EH (cell line): ENCODE data around the gene AGO3.

Experiments
- DNase-seq: peaks from one replicate; pipeline ENCODE4 v3.0.0-alpha.2; 2015; ENCODE audit warnings: low read depth

AGO3 gene

DNA sequence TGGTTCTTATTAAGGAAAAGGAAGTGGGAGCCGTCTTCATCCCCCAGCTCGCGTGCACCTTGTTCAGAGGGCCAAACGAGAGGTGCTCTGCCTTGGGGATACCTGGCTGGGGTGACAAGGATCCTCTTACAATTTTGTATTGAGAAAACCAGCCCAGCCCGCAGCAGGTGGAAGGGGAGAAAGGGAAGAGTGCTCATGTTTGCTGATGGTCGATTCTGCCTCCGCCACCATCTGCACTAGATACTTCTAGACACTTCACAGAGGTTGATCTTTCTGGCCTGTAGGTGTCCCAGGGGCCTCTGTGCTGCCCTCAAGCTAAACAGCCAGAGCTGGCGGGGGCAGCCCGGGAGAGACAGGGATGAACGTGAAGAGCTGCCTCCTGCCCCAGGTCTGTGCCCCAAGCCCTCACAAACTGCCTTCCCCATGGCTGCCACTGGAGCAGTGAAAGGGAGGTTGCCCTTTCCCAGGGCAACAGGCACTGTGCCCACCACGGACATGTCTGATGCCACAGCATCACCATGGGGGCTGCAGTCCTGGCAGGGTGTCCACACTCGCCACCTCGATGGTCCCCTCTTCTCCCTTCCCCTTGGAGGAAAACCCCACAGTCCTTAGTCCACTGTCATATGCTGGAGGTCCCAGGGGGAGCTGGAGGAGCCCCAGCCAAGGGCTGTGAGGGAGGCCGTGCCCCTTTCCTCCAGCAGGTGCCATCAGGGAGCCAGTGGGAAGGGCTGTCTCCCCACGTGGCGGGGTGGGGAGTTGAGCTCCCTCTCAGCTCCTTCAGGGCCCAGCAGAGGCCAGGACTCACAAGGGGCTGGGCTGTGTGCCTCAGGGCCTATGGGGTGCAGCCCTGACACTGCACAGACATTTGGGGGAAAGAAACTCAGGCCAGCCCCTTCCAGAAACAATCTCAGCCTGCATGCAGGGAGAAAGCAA lies 165.9 kb downstream of the AGO3 start:
- DNase-seq = peak; percentile 27

DNA sequence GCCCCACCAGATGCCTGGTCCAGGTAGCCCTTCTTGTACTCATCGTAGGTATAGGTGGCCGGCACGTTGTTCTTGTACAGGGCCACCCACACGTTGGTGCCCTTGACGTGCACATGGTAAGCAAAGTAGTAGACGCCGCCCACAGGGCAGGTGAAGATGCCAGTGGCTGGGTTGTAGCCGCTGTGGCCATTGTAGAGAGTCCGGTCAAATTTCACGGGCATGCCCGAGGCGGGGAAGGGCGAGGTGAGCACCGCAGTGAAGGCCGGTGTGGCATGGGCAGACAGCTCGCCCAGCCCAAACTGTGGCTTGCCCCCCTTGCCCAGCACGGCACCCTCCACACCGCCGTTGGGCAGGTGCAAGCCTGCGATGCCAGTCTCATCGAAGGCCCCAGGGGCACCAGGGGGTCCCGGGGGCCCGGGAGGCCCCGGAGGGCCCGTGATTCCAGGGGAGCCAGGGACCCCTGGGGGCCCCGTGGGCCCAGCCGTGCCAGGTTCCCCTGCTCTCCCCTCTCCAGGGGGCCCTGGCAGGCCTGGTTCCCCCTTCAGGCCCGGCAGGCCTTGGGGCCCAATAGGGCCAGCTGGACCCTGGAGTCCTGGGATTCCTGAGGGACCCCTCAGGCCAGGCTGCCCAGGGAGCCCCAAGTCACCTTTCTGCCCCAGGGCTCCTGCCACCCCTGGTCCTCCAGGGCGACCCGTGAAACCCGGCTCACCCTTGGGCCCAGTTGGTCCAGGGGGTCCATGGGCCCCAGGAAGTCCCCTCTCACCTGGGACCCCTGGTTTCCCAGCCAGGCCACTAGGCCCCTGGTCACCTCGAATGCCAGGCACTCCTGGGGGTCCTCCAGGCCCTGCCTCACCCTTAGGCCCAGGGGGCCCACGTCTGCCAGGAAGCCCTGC lies 167.0 kb downstream of the AGO3 start:
- no peak for DNase-seq

DNA sequence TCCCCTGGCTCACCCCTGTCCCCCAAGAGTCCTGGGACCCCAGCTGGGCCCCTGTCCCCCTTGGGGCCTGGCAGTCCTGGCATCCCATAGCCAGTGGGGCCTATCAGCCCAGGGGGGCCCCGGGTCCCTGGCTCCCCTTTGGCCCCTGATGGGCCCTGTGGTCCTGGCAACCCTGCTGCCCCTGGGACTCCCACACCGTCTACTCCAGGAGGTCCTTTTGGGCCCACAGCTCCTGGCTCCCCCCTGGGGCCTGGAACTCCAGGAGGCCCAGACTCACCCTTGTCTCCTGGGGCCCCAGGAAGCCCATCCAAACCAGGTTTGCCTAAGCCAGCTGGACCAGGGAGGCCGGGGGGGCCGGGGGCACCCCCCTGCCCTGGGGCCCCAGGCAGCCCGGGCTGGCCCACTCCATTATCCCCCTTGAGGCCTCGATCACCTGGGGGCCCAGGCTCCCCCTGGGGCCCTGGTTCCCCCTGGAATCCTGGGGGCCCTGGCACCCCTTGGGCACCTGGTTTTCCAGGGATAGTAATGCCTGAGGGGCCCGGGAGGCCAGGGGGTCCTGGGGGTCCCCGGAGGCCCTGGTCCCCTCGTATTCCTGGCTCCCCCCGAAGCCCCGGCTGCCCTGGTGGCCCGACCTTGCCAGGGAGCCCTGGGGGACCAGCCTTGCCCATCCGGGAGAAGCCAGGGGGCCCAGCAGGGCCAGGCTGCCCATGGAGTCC lies 167.9 kb downstream of the AGO3 start:
- no peak for DNase-seq

DNA sequence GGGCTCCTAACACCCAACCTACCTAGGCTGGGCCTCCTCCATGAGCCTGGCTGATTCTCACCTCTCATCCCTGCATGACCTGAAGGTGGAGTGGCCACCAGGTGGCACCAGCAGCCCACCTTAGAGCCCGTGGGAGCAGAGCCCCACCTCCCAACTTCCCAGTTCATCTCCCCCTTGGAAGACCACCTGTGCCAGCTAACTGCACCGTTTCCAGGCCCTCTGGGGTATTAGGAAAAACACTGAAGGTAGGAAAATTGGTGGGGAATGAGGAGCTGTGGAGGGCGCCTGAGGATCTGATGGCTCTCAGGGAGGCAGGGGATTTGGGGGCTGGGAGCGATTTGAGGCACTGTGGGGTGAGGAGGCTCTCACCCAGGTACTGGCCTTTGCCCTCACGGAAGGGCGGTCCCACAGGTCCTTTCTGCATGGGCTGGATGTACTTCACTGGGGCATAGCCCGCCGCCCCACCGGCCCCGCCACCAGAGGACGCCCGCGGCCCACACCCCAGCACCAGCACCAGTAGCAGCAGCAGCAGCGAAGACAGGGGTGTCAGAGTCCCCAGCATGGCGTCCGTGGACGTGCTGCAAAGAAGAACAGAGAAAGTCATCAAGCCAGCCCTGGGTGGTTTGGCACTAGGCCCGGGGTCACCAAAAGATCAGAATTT lies 168.9 kb downstream of the AGO3 start:
- DNase-seq = peak; percentile 78

DNA sequence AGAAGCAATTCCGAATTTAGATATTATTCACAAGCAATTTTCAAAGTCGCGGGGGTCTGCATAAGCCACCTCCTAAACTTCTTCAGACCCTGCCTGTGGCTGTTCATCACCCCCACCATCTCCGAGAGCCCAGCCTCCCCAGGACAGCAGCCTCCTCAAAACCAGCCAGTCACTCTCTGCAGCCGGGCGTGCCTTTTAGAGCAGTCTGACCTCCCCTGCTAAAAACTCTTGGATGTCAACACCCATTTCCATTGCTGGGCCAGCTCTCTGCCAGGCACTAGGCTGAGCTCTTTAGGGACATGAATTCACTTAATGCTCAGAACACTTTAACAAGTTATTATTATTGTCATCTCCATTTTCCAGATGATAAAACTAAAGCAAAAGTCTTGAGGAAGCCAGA lies 169.5 kb downstream of the AGO3 start:
- DNase-seq = no peak

DNA sequence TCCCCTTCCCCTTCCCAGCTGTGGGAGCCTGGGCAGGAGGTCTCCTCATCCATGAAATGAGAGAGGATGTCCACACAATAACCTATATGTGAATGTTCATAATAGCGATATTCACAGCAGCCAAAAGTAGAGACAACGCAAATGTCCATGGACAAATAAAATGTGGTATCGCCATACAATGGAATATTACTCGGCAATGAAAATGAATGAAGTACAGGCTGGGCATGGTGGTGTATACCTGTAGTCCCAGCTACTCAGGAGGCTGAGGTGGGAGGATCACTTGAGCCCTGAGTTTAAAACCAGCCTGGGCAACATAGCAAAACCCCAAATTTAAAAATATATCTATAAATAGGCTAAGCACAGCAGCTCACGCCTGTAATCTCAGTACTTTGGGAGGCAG lies 170.6 kb downstream of the AGO3 start:
- DNase-seq = no peak

DNA sequence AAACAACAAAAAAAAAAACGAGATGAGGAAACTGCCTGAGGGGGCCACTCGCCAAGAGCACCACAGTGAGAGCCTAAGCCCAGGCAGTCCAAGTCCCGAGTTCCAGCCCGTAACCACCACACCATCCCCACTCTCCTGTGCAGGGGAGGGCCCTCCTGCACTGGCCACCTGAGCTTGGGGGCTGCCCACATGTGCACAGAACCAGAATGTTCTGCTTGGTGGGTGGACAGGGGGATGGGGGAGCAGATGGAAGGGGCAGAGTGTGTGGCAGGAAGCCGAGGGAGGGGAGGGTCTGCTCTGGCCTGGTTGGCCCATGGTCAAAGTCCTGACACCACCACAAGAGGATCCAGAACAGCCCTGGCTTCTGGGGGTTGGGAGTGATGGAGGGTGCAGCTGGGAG lies 175.4 kb downstream of the AGO3 start:
- no peak for DNase-seq

DNA sequence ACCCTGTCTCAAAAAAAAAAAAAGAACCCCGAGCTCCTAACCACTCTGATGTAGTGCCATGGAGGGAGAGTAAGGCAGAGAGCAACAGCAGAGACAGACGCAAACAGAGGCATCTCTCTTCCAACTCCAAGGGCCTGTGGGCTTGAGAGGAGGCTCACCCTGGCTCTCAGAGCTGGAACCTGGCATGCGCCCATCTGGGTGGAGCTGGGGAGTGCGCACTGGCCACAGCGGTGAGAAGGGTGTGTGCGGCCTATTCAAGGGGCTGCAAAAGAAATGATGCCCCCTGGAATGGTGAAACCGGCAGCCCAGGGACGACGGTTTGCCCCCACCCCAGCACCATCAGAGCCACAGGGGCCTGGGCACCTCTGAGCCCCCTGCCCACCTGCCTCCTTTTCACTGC lies 176.5 kb downstream of the AGO3 start:
- DNase-seq = no peak

DNA sequence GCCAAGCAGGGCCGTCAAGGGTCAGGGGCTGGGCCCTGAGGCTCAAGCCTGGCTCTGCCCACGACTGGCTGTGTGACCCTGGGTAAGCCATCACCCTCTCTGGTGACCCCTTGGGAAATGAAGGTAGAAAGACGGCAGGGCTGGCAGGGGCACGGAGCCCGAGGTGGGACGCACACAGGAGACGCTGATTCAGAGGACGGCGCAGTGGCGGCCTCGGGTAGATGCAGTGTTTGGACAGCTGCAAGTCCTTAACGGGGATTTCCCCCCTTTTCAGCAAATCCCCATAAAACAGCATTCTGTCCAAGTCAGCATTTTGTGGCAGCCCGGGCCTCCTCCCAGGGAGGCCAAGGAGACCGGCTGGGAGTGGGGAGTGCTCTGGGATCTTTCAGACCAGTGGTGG lies 177.4 kb downstream of the AGO3 start:
- peak; percentile 93 for DNase-seq

DNA sequence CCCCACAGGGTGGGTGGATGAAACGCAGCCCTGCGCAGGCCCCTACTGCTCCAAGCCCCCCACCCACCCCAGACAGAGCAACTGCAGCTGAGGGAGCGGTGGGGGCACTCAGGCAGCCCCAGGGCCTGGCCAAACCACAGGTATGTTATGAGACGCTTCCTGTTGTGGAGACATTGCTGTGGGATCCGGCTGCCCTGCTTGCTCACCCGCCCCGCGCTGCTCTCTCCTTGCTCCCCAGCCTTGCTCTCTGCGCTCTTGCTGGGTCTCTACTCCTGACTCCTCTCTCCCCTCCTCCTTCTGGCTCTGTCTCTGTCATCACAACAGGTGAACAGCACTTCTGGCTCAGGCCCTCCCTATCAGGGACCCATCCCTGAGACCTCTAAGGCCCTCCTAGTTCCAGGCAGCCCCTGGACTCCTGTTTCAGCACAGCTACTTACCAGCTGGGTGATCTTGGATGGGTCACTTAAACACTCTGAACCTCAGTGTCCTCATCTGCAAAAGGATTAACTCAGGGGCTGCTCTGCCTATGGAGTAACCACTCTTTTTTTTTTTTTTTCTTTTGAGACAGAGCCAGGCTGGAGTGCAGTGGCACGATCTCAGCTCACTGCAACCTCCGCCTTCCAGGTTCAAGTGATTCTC lies 178.3 kb downstream of the AGO3 start:
- DNase-seq = peak; percentile 92

DNA sequence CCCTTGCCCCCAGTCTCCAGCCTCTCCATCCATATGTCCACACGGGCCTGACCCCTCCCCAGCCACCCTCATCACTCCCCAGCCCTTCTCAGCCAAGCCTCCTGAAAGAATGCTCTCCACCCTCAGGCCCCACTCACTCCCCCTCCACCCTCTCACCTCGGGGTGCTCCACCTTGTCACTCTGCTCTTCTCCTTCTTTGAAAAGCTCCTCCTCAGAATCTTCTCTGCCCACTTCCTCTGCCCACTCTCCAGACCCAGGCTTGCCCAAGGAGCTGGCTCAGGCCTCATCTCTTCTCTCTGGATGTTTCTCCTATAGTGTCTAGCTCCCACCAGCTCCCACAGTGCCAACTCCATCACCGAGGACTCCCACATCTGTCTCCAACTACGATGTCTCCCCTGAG lies 180.2 kb downstream of the AGO3 start:
- DNase-seq = no peak

DNA sequence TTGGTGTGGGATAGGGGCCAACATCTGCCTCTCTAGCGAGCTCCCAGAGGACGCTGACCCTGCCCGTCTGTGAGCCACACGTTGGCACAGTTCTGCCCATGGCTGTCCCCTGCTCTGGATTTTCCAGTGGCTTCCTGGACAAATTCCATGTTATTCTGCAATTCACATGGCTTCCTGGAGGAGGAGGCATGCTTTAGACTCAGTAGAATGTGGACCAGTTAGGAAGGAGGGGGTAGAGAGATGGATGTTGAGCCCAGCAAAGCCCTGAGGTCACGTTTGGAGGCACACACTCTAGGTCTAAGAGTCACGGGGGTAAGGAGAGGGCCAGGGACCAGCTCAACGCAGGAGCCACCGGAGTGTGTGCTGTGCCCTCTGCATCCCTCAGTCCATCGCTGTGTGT lies 181.9 kb downstream of the AGO3 start:
- DNase-seq = no peak

DNA sequence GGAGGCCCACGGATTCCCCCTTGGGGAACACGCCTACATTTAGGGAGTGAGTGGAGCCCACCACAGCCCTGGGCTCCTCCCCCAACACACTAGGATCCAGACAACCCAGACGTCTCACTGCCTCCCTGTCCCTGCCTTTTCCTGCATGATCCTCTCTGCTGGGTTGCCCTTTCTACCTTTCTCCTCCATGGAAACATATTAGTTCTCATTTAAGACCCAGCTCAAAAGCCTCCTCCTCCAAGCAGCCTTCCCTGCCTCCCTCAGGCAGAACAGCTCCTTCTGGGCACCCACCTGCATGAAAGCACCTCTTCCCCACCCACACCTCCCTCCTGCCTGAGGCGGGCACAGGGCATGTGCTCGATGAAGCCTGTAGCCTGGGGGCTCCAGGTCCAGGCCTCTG lies 183.5 kb downstream of the AGO3 start:
- no peak for DNase-seq

DNA sequence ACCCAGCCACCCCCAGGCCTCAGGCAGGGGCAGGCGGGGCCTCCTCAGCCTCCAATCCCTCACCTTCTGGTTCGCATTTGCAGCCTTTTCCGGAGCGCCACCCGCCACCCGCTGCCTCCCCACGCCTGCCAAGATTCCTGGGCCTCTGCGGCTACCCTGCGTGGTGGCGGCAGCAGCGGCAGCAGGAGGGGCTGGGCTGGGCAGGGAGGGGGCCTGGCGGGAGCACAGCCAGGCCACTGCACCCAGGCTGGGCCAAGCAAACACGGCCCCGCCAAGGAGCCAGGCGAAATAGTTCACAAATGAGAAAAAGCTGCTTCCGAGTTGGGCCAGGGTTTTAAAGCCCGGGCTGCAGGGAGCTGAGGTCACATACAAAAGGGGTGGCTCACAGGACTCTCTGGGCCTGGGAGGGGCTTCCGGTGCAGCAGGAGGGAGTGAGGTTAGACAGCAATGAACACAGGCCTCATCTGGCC lies 184.3 kb downstream of the AGO3 start:
- peak; percentile 94 for DNase-seq

DNA sequence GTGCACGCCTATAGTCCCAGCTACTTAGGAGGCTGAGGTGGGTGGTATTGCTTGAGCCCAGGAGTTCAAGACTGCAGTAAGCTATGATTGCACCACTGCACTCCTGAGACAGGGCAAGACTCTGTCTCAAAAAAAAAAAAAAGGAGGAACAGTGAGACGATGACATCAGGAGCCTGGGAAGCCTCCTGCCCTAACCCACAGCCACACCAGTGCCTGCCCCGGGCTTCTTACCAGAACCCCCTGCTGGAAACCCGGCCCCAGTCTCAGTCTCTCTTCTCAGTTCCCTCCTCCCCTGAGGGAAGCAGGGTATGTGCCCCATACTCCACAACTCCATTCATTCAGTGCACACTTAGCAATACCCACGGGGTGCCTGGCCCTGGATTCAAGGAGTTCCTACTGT lies 185.0 kb downstream of the AGO3 start:
- DNase-seq = peak; percentile 76

DNA sequence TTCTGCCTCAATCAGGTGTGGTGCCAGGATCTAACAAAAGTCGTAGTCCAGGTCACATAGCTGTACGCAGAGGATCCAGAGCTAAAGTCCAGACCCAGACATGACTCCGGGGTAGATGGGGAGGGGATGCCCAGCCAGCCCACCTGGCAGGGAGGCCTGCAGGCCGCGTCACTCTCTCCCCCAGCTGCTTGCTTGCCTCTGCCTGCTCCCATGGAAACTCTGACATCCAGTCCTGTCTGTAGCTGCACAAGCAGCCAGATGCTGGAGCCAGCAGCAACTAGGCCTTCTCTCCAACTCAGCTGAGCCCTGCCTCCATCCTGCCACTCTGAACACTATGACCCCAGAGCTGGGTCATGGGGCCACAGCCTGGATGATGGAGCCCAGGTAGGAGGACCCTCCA lies 186.0 kb downstream of the AGO3 start:
- DNase-seq = no peak

DNA sequence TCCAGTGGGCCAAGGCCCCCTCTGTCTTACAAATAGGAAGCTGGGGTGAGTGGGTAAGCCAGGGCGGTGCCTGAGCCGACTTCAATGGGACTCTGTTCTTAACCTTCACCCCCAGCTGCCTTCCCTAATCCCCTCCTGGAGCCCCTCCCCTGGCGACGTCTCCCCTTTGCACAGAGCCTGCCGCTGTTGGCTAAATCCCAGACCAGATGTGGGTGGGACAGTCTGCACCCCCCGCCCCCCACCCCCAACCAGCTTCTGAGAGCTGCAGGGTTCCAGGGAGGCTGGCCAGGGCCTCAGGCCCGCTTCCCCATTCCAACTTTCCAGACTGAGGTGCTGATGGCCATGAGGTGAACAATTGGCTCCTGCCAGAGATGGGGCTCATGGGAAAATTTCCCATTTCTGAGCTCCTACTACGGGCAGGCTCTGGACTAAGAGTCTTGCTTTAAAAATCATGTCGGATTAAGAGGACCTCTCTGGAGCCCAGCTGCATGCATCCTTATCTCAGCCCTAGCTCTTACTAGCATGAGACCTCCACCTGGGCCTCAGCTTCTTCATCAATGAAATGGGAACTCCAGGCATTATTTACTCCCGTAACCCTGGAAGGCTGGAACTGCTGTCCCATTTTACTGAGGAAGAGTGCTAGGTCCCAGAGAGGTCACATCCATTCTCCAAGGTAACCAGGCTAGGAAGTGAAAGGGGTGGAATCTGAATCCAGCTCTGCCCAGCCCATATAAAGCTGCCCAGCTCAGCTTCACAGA lies 187.7 kb downstream of the AGO3 start:
- DNase-seq = no peak

DNA sequence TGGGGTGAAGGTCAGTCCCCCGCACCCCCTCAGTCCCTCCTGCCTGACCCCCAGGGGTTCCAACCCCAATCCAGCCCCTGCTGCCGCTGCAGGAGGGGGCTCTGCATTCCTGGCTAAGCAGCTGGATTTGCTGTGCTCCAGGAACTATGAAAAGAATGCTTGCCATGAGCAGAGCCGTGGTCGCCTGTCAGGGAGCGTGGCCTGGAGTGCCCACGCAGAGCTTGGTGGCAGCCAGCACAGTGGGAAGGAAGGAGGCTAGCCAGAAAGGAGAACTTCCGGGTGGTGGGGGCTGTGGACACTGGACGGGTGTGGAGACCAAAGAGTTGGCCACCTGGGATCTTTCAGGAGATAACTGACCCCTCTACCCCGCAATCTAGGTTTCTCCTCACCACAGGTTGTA lies 188.6 kb downstream of the AGO3 start:
- DNase-seq = peak; percentile 58
